Measurements from ENCODE around the gene PSMD4. TPM values are rescaled to one million over a fixed set of nuclear protein-coding genes. Genes with fewer than 3 reads are reported as not detected.

PSMD4 gene
- total RNA-seq, 3 donors from 2014 or later = 90.2 to 150 (median 95.1) TPM

DNA sequence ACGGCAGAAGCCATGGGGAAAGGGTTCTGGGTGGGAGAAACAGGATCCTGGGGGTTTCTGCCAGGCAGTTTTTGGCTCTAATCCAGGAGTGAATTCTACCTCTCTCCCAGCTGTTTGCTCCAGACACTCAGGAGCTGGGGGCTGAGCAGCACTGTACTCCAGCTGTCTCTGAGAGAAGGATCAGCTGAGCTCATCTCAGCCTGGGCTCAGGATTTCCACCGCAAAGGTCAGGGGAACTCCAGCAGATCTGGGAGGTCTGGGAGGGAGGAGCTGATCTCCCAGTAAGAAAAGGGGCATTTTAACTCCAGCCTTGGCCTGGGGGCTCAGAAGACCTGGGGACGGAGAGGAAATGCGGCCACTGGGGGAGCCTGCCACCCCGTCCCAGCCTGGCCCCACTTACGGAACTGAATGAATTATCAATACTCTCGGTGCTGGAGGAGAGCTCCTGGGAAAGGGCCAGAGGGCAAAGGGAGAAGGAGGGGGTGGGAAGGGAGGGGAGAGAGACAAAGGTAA lies 55.3 kb downstream of the PSMD4 start:
- intact Hi-C loops (cut with DNase I, micrococcal nuclease) = no loop called here
- TF ChIP-seq, protein P1, sequence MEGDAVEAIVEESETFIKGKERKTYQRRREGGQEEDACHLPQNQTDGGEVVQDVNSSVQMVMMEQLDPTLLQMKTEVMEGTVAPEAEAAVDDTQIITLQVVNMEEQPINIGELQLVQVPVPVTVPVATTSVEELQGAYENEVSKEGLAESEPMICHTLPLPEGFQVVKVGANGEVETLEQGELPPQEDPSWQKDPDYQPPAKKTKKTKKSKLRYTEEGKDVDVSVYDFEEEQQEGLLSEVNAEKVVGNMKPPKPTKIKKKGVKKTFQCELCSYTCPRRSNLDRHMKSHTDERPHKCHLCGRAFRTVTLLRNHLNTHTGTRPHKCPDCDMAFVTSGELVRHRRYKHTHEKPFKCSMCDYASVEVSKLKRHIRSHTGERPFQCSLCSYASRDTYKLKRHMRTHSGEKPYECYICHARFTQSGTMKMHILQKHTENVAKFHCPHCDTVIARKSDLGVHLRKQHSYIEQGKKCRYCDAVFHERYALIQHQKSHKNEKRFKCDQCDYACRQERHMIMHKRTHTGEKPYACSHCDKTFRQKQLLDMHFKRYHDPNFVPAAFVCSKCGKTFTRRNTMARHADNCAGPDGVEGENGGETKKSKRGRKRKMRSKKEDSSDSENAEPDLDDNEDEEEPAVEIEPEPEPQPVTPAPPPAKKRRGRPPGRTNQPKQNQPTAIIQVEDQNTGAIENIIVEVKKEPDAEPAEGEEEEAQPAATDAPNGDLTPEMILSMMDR (IDR thresholded peaks at IDR 0.05) = no peak
- Histone ChIP-seq H3K4me3 (no peak overlapping the region), H3K4me1 (ENCODE audit: low read depth) (peaks cover 7% of the 10 kb centered on the region), H3K36me3 (ENCODE audit: low read depth) (peaks cover 12% of the 10 kb centered on the region), H3K9me3 (no peaks in the 10 kb centered on the region)
- no peak for DNase-seq
- ATAC-seq = no peak

DNA sequence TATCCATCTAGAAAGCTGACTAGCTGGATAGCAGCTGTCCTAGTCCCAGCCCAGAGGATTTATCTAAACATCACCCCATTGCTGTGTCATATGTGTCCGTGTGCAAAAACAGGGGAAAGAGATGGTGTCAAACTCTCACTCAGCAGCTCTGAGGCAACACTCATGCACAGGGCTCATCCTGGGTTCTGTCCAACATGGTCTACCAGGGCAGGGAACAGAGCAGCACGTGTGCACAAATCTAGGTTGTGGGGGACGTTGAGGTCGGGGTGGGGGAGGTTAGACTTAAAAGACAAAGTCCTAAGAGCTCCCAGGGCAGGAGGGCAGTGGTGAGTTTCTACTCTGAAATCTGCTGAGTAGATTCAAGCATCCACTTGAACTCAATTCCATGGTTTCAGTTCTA lies 56.5 kb downstream of the PSMD4 start:
- Histone ChIP-seq H3K36me3 (ENCODE audit: low read depth) (peaks cover 7% of the 10 kb centered on the region), H3K4me3 (no peak overlapping the region), H3K4me1 (ENCODE audit: low read depth) (peaks cover 7% of the 10 kb centered on the region), H3K9me3 (no peaks in the 10 kb centered on the region)
- TF ChIP-seq, protein P1 (IDR thresholded peaks at IDR 0.05) = no peak
- intact Hi-C loops (cut with DNase I, micrococcal nuclease) = no loop called here
- DNase-seq (no peak), ATAC-seq (no peak)

DNA sequence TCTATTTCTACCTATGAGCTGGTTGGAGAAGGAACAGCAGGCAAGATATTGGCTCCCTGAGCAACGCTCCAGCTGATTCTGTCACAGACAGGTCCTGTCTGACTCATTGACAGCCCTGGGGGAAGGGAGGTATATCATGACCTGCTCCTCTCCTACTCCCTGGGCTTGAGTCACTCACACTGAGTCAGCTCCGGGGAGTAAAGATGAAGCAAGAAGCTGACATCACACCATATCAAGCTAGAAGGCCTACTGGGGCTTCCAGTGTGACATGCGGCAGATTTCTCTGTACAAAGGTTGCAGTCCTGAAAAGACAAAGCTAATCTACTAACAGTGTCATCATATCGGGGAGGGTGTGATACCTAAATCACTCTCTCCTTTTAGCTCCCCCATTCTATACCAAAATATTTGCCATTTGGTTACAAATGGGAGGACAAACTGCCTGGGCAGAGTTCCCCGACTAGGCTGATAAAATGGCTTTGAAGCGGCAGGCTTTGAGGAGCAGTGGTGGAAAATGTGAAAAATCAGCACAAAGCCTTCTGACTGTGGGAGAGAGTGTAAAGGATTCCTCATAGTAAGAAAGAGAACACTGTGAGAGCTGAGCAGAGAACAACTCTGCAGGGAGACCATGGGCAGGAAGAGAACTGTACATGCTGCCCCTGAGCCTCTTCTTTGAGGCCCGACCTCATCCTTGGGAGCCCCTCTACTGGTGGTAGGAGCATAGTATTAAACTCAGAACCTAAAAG lies 57.2 kb downstream of the PSMD4 start:
- H3K4me1 ChIP-seq (ENCODE audit: low read depth) = peaks cover 7% of the 10 kb centered on the region
- peaks cover 6% of the 10 kb centered on the region for H3K36me3 ChIP-seq (ENCODE audit: low read depth)
- H3K9me3 ChIP-seq = no peaks in the 10 kb centered on the region
- intact Hi-C loops (cut with DNase I, micrococcal nuclease) = no loop called here
- H3K4me3 ChIP-seq = no peak overlapping the region
- peak; percentile 96 for ATAC-seq
- peak in 1 of 3 donors; percentile 50 for DNase-seq
- TF ChIP-seq, protein P1 (IDR thresholded peaks at IDR 0.05) = no peak

DNA sequence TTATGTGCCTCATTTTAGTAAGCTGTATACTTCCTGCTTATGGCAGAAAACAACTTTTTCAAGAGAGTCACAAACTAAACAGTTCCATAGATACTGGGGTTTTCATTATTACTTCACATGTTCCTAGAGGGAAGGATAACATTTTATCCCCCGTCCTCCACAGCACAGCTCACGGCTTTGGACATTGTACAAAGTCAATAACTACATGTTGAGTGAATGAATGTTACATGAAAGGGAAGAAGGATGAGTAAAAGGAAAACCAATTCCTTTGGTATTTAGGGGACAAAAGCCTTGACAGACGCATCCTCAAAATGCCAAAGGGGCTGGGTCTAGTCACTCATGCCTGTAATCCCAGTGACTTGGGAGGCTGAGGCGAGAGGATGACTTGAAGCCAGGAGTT lies 57.9 kb downstream of the PSMD4 start:
- peaks cover 7% of the 10 kb centered on the region for H3K4me1 ChIP-seq (ENCODE audit: low read depth)
- no peak for DNase-seq

DNA sequence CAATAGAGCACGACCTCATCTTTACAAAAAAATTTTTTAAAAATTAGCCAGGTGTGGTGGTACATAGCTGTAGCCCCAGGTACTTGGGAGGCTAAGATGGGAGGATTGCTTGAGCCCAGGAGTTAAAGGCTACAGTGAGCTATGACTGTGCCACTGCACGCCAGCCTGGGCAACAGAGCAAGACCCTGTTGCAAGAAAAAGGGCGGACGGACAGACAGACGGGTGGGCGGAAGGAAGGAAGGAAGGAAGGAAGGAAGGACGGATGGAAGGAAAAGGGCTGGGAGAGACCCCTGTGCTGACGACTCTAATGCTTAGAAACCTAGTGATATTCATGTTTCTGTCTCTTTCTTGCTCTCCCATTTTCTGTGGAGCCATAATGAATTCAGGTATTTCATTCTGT lies 58.3 kb downstream of the PSMD4 start:
- DNase-seq (no peak), ATAC-seq (no peak)
- H3K4me1 ChIP-seq (ENCODE audit: low read depth) = peaks cover 7% of the 10 kb centered on the region
- no peak overlapping the region for H3K4me3 ChIP-seq
- intact Hi-C loops (cut with DNase I, micrococcal nuclease) = no loop called here
- TF ChIP-seq, protein P1 (IDR thresholded peaks at IDR 0.05) = no peak
- H3K36me3 ChIP-seq (ENCODE audit: low read depth) = peaks cover 6% of the 10 kb centered on the region
- no peaks in the 10 kb centered on the region for H3K9me3 ChIP-seq

More for the DNA sequence above, 57.9 kb downstream of the PSMD4 start:
- no peak overlapping the region for H3K4me3 ChIP-seq
- no peak for ATAC-seq
- TF ChIP-seq, protein P1 (IDR thresholded peaks at IDR 0.05) = no peak
- intact Hi-C loops (cut with DNase I, micrococcal nuclease) = no loop called here
- H3K36me3 ChIP-seq (ENCODE audit: low read depth) = peaks cover 6% of the 10 kb centered on the region
- no peaks in the 10 kb centered on the region for H3K9me3 ChIP-seq
